ENCODE measurements around the gene TRIO.

DNA sequence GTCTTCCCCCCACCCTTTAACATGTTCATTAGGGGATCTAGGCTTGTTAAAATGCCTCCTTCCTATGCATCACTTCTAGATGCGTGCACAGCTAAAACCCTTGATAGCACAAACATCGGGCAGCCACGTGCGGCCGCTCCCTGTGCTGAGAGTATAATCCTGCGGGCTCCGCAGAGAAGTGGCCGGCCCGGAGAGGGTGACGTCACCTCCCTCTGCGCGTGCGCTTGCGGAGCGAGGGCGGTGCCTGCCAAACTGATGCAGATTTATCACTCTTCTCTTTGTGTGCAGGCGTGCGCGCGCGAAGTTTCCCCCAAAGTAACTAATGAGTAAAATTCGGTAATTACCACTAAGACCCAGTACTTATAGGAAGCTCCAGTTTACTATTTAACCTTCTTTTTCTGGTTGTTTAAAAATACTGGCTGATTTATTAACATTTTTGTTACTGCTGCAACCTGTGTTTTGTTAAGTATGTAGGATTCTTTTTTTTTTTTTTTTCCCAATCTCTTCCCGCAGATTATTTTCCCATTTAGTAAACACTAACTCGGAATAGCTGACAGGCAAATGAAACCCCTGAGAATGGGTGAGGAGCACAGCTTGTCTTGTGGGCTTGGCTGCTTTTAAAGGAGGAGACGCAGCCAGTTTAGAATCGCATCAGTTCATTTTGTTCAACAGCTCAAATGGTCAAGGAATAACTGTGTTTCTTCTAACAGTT lies 121.6 kb downstream of the TRIO start:
- TF ChIP-seq, protein P1, sequence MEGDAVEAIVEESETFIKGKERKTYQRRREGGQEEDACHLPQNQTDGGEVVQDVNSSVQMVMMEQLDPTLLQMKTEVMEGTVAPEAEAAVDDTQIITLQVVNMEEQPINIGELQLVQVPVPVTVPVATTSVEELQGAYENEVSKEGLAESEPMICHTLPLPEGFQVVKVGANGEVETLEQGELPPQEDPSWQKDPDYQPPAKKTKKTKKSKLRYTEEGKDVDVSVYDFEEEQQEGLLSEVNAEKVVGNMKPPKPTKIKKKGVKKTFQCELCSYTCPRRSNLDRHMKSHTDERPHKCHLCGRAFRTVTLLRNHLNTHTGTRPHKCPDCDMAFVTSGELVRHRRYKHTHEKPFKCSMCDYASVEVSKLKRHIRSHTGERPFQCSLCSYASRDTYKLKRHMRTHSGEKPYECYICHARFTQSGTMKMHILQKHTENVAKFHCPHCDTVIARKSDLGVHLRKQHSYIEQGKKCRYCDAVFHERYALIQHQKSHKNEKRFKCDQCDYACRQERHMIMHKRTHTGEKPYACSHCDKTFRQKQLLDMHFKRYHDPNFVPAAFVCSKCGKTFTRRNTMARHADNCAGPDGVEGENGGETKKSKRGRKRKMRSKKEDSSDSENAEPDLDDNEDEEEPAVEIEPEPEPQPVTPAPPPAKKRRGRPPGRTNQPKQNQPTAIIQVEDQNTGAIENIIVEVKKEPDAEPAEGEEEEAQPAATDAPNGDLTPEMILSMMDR (IDR thresholded peaks at IDR 0.05) = peak in 2 of 7 experiments; percentile 9 to 10
- peak in 1 of 3 donors; percentile 31 for TF ChIP-seq POLR2A (IDR thresholded peaks at IDR 0.05)
